ENCODE results near the gene RSU1.

Gene RSU1

DNA sequence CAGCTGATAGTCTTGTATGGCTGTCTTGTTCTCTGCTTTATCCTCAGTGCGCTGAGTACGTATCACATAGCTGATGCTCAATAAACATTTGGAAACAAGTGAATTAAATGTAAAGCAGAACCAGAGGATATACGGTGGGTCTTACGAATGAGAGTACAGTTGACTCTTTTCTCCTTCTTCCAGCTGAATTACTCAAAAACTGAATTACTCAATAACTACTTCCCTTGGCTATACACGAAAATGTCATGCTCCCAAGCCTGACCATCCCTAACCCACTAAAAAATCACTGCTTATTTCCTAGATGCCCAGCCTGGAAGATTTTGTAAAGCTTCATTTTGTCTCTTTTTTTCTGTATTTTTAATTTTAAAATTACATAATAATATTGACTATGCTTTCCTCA is 3.2 kb upstream of the RSU1 start:
- DNase-seq: no peak

DNA sequence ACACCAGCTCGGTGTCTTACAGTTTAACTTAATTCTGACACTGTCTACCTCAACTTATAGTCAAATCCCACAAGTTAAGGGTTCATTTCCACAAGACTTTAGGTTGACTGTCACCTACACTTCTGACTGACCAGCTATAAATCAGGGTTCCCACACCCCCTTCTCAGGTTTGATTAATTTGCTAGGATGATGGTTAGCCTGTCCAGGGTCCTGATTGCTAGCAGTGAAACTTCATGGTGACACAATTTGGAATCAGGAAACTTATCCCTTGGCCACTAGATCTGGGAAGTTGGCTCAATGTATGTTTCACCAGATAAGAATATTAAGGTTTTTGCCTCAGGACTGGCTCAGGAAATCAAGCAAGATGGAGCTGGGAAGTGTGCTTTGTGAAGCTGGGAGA is 2.8 kb upstream of the RSU1 start:
- DNase-seq: no peak

DNA sequence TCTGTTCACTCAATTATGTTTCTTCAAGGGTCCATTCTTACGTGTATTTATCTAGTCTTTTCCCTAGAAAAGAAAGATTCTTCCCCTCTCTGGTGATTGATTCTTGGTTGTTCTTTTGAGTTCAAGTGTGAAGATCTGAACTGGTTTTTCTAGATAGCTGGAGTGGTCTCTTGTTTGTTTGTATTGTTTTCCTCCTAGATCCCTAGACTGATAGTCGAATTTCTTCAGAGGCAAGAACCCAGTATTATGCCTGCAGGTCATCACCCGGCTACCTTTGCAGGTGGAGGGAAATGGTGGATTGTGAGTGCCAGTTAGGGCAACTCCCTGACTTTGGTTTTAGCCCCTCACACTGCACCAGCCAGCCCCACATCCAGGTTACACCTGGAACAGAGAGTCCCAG is 2.2 kb upstream of the RSU1 start:
- DNase-seq: no peak

DNA sequence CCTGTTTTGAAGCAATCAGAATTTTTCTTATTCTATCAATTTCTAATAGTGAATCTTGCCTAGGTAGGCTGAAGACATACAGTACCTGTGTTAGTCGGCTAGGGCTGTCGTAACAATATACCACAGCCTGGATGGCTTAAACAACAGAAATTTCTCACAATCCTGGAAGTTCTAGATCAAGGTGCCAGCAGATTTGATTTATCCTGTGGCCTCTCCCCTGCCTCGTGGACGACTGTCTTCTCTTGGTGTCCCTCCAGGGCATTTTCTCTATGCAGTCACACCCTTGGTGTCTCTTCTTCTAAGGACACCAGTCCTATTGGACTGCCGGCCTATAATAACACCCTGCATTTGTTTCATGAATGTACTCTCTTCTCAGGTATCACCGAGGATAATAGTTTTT is 1.8 kb upstream of the RSU1 start:
- no peak for DNase-seq

DNA sequence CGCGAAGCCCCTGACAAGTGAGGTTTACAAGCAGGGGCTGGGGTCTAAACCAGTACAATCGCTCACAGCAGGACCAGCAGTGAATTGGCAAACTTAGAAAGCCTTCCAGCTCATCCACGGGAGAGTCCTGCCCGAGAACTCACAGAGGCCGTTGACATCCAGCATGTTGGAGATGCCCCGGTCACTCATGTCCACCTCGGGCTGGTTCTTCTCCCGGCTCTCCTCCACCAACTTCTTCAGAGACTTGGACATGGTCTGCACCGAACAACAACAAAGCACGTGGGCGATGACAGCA is 447 bp downstream of the RSU1 start:
- no peak for DNase-seq

DNA sequence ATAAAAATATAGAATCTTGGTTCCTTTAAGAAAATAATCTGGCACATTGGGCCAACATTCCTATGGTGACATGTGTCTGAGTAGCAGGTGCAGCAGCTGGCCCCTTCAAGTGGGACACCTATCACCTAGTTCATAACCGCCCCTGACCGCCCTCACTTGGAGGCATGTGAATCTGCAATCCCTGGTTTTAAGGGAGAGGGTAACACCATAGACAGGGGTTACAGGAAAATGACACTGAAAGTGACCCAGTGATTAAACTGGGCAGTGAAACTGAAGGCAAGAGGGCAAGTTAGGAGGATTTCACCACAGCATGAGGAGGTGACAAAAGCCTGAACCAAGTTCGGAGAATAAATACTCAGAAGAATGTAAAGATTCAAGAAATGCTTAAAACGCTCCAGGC is 1.1 kb downstream of the RSU1 start:
- DNase-seq: no peak

DNA sequence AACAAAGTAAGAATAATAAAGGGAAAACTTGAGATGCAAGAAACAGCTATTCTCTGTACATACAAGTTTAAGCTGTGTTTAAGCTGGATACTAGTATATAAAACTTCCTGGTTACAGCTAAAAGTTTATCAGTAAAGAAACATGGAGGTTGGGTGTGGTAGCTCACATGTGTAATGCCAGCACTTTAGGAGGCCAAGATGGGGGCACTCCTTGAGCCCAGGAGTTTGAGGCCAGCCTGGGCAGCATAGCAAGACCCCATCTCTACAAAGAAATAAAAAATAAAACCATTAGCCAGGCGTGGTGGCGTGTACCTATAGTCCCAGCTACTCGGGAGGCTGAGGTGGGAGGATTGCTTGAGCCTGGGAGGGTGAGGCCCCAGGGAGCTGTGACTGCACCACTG is 3.2 kb downstream of the RSU1 start:
- no peak for DNase-seq

DNA sequence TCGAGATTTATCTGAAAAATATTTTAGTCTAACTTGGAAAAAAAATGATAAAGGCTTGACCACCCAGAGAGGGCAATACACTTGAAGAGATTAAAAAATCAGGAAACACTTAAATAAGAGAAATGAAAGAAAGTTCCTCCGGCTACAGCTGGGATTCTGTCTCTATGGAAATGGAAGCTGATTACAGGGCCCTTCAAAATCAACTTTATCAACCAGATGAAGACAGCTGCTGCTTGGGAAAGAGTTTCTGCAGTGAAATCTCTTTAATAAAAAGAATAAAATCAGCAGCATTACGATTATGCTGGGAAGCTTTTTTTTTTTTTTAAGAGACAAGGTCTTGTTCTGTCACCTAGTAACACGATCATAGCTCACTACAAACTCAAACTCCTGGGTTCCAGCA is 4.5 kb downstream of the RSU1 start:
- DNase-seq: no peak

DNA sequence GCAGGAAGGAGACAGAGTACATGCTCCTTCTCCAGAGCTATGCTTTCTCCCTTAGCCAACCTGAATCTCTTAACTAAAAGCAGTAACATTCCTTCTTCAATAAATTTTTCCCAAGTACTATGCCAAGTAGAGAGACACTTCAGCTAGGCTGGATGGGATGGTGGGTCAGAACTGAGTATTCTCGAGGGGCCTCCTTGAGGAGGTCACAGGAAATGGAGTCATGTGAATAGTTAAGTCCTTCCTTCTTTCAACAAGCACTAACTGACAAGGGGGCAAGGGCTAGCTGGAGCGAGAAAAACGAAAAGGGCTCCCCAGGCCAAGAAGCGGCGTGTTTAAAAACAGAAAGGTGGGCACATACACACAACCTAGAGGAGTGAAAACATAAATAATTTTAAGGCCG is 5.5 kb downstream of the RSU1 start:
- DNase-seq: no peak

DNA sequence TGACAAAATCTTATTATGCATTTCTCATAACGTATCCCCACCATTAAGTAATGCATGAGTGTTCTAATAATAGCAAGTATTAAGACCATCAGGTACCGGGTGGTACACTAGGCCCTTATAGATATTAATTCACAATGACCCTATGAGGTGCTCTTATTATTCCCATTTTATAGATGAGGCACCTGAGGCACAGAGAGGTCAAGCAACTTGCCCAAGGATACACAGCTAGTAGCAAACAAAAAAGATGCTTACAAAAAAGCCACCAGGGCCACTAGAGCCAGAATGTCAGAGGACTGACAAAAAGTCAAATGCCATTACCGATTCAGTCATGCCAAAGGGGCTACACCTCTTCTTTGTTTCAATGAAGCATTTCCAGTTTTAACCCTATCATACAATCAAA is 5.9 kb downstream of the RSU1 start:
- no peak for DNase-seq

DNA sequence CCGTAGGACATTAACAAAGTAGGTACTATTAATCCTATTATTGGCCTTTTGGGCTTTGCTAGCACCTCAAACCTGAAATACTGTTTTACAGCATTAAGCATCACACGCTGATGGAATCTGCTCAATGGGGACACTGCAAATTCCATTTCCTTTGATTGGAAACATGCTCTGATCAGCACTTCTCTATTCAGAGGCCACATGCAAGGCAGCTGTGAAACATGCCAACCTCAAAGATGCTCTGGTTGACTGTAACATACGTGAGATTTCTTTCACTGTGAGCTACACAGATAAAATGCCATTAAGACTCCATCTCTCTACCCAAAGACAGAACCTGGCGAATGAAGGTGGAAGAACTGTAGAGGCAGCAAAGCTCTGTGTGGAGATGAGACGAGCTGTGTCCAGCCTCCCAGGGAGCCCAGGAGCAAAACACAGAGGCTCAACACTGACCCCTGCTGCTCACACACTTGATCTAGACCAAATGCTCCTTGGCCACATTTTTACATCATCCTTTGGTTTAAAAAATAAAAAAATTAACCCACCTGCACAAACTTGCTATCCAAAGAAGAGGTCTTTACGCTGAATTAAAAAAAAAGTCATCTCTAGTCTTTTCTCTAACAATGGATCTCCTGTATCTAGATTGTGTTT is 8.0 kb downstream of the RSU1 start:
- peak; percentile 30 for DNase-seq

DNA sequence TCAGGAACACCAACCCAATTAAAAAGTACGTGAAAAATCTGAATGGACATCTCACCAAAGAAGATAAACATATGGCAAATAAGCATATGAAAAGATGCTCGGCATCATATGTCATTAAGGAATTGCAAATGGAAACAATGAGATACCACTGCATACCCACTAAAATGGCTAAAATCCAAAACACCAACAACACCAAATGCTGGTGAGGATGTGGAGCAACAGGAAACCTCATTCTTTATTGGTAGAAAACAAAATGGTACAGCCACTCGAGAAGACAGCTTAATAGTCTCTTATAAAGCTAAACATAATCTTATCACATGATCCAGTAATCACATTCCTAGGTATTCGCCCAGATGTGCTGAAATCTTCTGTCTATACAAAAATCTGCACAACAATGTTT is 13.1 kb downstream of the RSU1 start:
- no peak for DNase-seq

DNA sequence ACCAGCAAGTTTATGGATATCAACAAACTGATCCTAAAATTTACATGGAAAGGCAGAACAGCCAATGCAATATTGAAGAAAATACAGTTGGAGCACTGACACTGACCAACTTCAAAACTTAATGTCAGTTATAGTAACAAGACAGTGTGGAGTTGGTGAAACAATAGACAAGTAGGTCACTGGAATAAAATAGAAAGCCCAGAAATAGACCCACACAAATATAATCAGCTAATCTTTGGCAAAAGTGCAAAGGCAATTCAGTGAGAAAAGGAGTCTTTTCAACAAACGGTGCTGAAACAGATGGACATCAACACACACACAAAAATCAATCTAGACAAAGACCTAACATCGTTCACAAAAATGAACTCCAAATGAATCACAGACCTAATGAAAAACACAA is 13.8 kb downstream of the RSU1 start:
- no peak for DNase-seq

DNA sequence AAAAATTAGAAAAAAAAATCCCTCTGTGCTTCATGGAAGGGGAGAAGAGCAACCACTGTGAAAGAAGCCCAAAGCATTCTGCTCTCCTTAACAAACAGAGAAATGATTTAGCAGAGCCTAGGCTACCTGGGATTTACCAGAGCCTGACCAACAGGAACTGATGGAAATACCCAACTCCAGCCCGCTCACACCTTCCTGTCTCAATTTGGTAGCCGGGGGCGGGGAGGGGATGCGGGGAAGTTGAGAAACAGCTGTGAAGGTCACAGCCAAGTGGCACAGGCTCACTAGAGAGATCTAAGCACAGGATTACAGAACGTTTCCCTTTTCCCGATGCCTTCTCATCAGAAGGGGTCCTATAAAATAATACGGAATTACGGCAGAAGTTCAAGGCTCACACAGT is 17.6 kb downstream of the RSU1 start:
- DNase-seq: no peak

DNA sequence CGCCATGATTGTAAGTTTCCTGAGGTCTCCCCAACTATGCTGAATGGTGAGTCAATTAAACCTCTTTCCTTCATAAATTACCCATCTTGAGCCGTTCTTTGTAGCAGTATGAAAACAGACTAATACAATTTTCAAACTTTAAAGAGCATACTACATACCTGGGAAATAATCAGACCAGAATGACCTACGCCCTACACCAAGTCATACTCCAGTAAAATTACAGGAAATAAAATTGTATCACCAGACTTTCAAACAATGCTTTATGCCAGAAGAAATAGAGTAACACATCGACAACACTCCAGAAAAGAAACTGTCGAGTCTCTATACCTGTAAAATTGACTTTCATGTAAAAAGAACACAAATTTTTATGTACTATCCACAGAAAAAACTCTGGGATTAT is 18.7 kb downstream of the RSU1 start:
- DNase-seq: no peak

DNA sequence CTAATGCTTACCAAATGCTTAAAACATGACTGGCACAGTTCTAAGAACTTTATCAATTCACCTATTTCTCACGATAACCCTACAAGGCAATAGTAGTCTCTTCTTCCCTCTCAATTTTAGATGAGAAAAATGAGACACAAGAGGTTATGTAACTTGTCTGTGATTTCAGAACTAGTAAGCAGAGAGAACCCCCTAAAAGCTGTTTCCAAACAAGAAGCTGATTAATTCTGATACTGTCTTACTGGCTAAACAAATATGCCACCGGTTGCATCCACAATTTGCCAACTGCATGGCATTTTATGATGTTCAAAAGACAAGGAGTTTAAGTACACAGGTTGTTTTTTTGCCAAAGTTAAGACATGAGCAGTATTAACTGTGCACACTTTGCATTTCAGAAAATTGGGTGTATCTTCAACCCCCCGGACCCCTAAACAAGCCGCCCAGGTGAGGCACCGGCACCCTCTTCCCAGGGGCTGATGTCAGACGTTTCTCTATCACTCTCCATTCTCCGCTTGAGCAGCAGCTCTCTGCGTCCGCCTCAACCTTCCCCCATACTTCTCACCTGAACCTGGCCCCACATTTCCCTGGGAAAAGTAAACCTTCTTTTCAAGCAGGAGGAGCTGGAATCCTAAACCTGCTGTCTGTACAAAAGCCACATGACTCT is 21.7 kb downstream of the RSU1 start:
- DNase-seq: no peak

DNA sequence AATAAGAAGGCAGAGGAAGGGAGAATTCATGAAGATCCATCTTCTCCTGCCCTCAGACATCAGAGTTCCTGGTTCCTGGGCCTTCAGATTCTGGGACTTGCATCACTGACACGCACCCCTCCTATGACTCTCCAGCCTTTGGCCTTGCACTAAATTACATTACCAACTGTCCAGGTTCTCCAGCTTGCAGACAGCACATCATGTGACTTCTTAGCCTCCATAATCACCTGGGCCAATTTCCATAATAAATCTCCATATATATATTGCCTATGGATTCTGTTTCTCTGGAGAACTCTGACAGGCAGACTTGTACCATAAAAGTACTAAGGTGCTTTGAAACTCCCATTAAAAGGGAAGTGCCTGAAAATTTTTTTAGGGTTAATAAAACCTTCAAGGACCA is 23.2 kb downstream of the RSU1 start:
- no peak for DNase-seq

DNA sequence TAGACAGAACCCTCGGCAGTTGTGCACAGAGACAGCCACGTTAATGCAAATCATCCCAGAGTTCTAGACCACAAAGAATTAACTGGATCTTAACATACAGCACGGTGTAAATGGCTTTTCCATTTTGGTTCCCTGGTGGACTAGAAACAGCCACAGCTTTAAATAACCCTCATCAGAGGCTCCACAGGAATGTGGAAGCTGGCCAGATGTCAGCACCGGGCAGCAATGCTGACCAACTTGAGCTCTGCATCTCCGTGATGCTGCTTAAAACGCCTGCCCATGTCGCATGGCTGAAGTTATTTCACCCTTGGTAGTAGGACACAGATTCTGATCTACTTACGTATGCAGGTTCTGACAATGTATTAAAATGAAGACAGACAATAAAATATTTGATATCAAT is 24.5 kb downstream of the RSU1 start:
- DNase-seq: peak; percentile 51

DNA sequence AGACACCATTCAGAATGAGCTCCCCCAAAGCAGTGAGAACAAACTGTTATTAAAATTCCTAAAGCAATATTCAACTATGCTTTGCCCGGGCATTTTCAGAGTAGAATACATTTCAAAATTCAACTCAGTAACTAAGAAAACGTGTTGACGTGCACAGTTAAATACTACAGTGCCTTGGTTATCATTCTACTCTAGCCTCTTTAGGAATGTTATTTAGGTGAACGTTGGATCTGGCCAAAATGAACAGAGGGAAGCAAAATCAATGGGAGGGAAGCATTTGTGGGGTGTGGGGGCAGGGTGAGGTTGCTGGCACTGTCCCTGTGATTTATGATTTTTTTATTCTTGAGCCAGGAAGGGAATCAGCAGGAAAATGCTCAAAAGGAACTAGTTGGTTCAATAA is 27.5 kb downstream of the RSU1 start:
- DNase-seq: no peak

DNA sequence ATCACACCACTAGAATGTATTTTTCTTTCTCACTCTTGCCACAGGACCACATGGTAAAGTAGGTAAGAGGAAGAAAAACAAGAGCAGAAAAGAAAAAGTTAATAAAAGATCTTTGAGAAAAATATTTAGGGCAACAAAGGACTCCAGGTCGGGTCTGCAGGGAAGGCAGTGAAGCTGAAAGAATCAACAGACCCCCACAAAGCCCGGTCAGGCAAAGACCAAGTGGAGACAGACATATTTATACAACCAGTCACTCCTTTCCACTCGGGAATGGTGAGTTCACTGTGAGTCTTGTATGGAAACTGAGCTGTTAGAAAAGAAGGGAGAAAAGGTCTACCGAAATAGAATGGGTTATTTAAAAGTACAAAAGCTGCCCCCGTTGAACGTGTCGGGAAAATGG is 28.0 kb downstream of the RSU1 start:
- no peak for DNase-seq

DNA sequence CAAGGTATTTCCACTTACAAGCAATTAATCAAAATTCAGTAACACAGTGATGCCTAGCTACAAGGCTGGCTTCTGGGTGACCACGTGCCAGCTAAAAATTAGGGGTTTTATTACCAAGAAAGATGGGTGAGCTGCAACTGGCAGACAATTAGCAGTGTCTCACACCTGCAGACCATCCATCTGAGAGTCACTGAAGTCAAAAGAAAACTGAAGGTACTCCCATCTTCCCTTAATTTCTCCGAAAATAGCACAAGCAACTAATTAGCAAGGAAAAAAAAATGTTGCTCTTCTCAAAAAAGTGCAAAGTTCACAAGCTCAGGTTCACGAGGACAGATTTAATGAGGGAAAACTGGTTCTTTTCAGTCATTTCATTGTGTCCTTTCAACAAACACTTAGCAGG is 28.4 kb downstream of the RSU1 start:
- no peak for DNase-seq

DNA sequence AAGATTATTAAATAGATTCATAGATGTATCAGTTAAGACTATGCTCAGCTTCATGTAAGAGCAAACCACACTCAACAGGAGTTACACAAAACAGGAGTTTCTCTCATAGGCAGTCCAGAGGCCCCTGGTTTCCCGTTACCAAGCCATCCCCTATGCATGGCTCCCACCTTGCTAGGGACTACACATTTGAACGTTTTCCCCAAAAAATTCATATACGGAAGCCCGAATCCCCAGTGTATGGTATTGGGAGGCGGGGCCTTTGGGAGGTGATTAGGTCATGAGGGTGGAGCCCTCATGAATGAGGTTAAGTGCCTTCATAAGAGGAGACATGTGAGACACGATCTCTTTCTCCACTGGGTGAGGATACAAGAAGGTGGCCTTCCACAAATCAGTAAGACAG is 29.1 kb downstream of the RSU1 start:
- no peak for DNase-seq

DNA sequence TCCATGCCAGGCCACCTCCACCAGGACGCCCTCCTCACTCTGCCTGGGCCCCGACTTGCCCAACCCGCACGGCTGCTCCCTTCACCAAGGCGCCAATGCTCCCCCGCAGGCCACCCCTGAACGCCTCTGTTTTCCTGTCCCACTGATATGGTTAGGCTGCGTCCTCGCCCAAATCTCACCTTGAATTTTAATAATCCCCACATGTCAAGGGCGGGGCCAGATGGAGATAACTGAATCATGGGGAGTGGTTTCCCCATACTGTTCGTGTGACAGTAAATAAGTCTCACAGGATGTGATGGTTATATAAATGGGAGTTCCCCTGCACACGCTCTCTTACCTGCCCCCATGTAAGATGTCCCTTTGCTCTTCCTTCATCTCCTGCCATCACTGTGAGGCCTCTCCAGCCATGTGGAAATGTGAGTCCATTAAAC is 29.8 kb downstream of the RSU1 start:
- no peak for DNase-seq

DNA sequence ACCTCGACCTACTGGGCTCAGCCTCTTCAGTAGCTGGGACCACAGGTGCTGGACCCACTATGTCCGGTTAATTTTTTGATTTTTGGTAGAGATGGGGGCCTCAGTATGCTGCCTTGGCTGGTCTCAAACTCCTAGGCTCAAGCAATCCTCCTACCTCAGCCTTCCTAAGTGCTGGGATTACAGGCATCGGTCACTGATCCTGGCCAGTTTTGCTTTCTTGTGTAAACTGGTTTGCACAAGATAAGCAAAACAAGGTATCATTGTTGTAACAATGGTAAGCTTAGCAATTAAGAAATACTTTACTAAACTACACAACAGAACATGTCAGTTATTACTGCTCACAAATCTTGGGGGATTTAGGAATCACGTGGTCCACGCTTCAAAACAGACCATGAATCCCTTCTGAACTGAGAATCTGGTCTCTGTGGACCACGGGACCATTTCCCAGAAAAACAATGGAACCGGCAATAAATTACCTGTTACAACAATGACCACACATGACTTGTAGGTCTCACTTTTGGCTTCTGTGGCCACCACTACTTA is 36.8 kb downstream of the RSU1 start:
- no peak for DNase-seq

DNA sequence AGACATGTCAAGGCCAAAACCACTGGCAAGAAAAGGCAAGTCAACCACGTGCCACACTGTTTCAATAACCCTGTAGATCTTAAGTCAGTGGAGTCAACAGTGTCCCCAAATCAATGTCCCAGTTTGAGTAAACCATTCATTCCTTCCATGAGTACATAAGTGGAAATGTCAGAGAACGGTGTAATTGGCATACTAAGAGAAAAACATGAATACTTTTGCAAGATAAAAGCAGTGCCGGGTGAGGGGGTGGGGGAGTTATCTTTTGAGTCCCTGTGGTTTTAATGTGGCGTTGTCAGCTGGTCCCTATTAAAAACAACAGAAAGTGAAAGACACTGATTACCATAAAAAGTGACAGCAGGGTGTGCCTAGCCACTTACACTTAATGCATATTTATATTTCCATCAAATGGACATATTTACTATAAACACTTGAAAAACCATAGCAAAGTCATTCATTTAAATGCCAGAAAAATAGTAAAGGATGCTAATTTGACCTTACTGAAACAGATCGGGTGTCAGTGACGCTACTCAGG is 37.8 kb downstream of the RSU1 start:
- no peak for DNase-seq

All from fibroblast of upper back skin (primary cell).